ENCODE data around the gene SALL1. TPM values are rescaled to one million over a fixed set of nuclear protein-coding genes. Genes with fewer than 3 reads are reported as not detected.

Gene SALL1
- total and polyA plus RNA-seq, 2 experiments from 2014 or later, result 9.4 to 22.7 TPM

DNA sequence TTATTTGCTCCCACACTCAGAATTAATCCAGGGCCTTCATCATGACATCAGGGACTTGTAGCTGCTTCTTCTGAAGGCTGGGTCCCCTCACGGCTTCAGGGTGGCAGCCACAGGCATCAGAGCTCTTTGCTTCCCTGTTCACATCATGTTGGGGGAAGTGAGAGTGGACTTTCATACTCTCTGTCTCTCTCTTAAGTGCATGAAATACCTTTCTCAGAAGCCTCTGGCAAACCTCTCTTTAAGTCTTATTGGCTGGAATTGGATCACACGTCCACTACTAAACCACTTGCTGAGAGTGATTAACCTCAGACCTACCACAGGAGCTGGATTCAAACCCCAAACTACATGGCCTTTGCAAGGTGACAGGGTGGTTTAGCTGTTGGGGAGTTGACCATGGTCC, 17.7 kb upstream of the SALL1 start (continued):
- TF ChIP-seq ZNF462 (CRISPR knock-in tag; IDR thresholded peaks at IDR 0.05) (no peak), ZNF114 (CRISPR knock-in tag; IDR thresholded peaks at IDR 0.05) (no peak), EZH2 (IDR thresholded peaks at IDR 0.05; ENCODE audit: low read depth, unreplicated experiment) (no peak), NANOG (IDR thresholded peaks at IDR 0.05; ENCODE audit: borderline replicate concordance) (no peak)

GRCh38 chr16:51167170-51167895, 16.3 kb upstream of the SALL1 start:
- peaks cover 5% of the 10 kb centered on the region for H3K27me3 Mint-ChIP-seq (ENCODE audit: insufficient read depth, low read depth, poor library complexity)
- peaks cover 15% of the 10 kb centered on the region for H3K4me1 Mint-ChIP-seq
- Histone ChIP-seq H3K27ac (ENCODE audit: low read depth) (no peak overlapping the region), H4K20me1 (replicated peaks; ENCODE audit: insufficient read depth) (no peaks in the 10 kb centered on the region), H3K27me3 (ENCODE audit: insufficient read depth) (no peaks in the 10 kb centered on the region), H3K9me2 (ENCODE audit: insufficient read depth) (no peaks in the 10 kb centered on the region), H3K36me3 (ENCODE audit: insufficient read depth) (no peaks in the 10 kb centered on the region), H3K4me1 (ENCODE audit: insufficient read depth) (peaks cover 7% of the 10 kb centered on the region; the same call in 1 of the 2 replicates), H3K4me3 (no peak overlapping the region), H3K4me2 (no peak overlapping the region), H3F3A (replicated peaks; ENCODE audit: low read depth) (no peaks in the 10 kb centered on the region), H3K79me2 (replicated peaks; ENCODE audit: insufficient read depth) (no peaks in the 10 kb centered on the region), H2AFZ (no peak overlapping the region)
- H3K36me3 Mint-ChIP-seq (ENCODE audit: low read depth), result peaks cover 19% of the 10 kb centered on the region
- H3K9me3 Mint-ChIP-seq, result peaks cover 22% of the 10 kb centered on the region
- no peak overlapping the region for H3K4me3 Mint-ChIP-seq
- DNase-seq (ENCODE audit: low spot score) (no peak), ATAC-seq (no peak)
- H3K27ac Mint-ChIP-seq, result no peak overlapping the region
- TF ChIP-seq ZNF462 (CRISPR knock-in tag; IDR thresholded peaks at IDR 0.05), result no peak
- no peak for TF ChIP-seq ZNF114 (CRISPR knock-in tag; IDR thresholded peaks at IDR 0.05)
- no peak for TF ChIP-seq STAT1 (IDR thresholded peaks at IDR 0.05; ENCODE audit: unreplicated experiment)
- no peak for TF ChIP-seq ZNF331 (CRISPR knock-in tag; IDR thresholded peaks at IDR 0.05; ENCODE audit: low read depth)
